HL-60 (cell line): ENCODE results near the gene SLAMF9.

Experiments
- CTCF ChIP-seq: IDR thresholded peaks from one replicate; pipeline ENCODE4 v1.5.1; 2011; ENCODE audit warnings: low read length, control low read depth, inconsistent platforms; ENCODE audit not compliant: insufficient read depth
- GABPA ChIP-seq: IDR thresholded peaks from 2 replicates; pipeline ENCODE4 v1.6.1; 2012; ENCODE audit warnings: low read depth
- POLR2AphosphoS5 ChIP-seq: IDR thresholded peaks from 2 replicates; pipeline ENCODE4 v1.6.1; 2012; ENCODE audit warnings: low read depth
- REST ChIP-seq: IDR thresholded peaks from 2 replicates; pipeline ENCODE4 v1.6.1; 2012; ENCODE audit warnings: low read depth; ENCODE audit not compliant: insufficient replicate concordance
- SPI1 ChIP-seq: IDR thresholded peaks from 2 replicates; pipeline ENCODE4 v1.6.1; 2012; ENCODE audit warnings: low read depth, mild to moderate bottlenecking, borderline replicate concordance

GRCh38 chr1:159999204-159999603 lies 45.2 kb upstream of the SLAMF9 start:
- TF ChIP-seq CTCF (no peak), POLR2AphosphoS5 (no peak), REST (no peak), GABPA (no peak), SPI1 (no peak)
